PC-9 (cell line): ENCODE data around the gene B4GALT1.

Source experiments
- CTCF ChIP-seq: fragments of 200-600 bp; sonication (generic); conservative IDR thresholded peaks from 2 replicates; pipeline ENCODE4 v1.6.1; 2017; ENCODE audit warnings: mixed run types, antibody characterized with exemption, mild to moderate bottlenecking, moderate library complexity
- EZH2 ChIP-seq: fragments of 200-600 bp; sonication (generic); IDR thresholded peaks from 2 replicates; pipeline ENCODE4 v1.8.0; 2017; ENCODE audit warnings: antibody characterized with exemption, low read depth

GRCh38 chr9:33143241-33143661 lies 23.9 kb downstream of the B4GALT1 start:
- TF ChIP-seq CTCF (no peak), EZH2 (no peak)
